Neural cell (in vitro differentiated cells): ENCODE results near the gene COL28A1.

Source experiments
- CTCF ChIP-seq: fragments of 450-650 bp; IDR thresholded peaks from 2 replicates; pipeline ENCODE4 v1.5.1; 2014; ENCODE audit warnings: antibody characterized with exemption, mild to moderate bottlenecking, moderate library complexity; ENCODE audit not compliant: poor library complexity, severe bottlenecking
- EP300 ChIP-seq: fragments of 450-650 bp; conservative IDR thresholded peaks from 2 replicates; pipeline ENCODE4 v1.6.1; 2014; ENCODE audit warnings: antibody characterized with exemption, mild to moderate bottlenecking, moderate library complexity; ENCODE audit not compliant: poor library complexity, severe bottlenecking
- EZH2 ChIP-seq: fragments of 200-600, 300-800 bp; shearing (Covaris generic), sonication (generic); IDR thresholded peaks from 2 replicates; pipeline ENCODE4 v1.6.1; 2014; ENCODE audit warnings: antibody characterized with exemption, low read length, borderline replicate concordance, mild to moderate bottlenecking; ENCODE audit not compliant: insufficient read depth, poor library complexity, severe bottlenecking
- POLR2AphosphoS5 ChIP-seq: IDR thresholded peaks from 2 replicates; pipeline ENCODE4 v1.6.1; 2012
- REST ChIP-seq: IDR thresholded peaks from 2 replicates; pipeline ENCODE4 v1.6.1; 2012; ENCODE audit warnings: borderline replicate concordance
- SMC3 ChIP-seq: fragments of 450-650 bp; conservative IDR thresholded peaks from 2 replicates; pipeline ENCODE4 v1.6.1; 2014; ENCODE audit warnings: antibody characterized with exemption, mild to moderate bottlenecking, moderate library complexity; ENCODE audit not compliant: poor library complexity

GRCh38 chr7:7521259-7521658 is 14.4 kb downstream of the COL28A1 start:
- no peak for TF ChIP-seq SMC3
- TF ChIP-seq CTCF = no peak
- no peak for TF ChIP-seq EP300
- TF ChIP-seq EZH2 = no peak
- TF ChIP-seq POLR2AphosphoS5 = no peak
- no peak for TF ChIP-seq REST
